OCI-LY3 (cell line): ENCODE results near the gene ZNF358.

ENCODE experiments used
- H2AFZ ChIP-seq: fragments of 200-600, 300-600 bp; shearing (Covaris generic); 2 replicates; pipeline ENCODE4 v1.6.0; 2014; ENCODE audit warnings: antibody characterized with exemption, low read depth, low read length
- H3K27ac ChIP-seq: fragments of 200-600, 300-600 bp; sonication (generic); 2 replicates; pipeline ENCODE4 v1.5.1; 2014; ENCODE audit warnings: mild to moderate bottlenecking, low read length, moderate library complexity, mixed read lengths
- H3K27me3 ChIP-seq: fragments of 200-600, 300-600 bp; sonication (generic); 2 replicates; pipeline ENCODE4 v1.6.1; 2014; ENCODE audit warnings: low read depth, low read length, mixed read lengths
- H3K36me3 ChIP-seq: fragments of 200-600, 300-600 bp; sonication (generic); replicated peaks from 2 replicates; pipeline ENCODE3; 2014; ENCODE audit warnings: low read depth, low read length, mixed read lengths
- H3K4me1 ChIP-seq: fragments of 300-600, 200-600 bp; sonication (generic); 2 replicates; pipeline ENCODE4 v1.6.1; 2014; ENCODE audit warnings: low read length, mixed read lengths
- H3K4me2 ChIP-seq: fragments of 200-600, 300-600 bp; sonication (generic); 2 replicates; pipeline ENCODE4 v1.6.1; 2014; ENCODE audit warnings: low read length, mixed read lengths
- H3K4me3 ChIP-seq: fragments of 300-600, 200-600 bp; sonication (generic); 2 replicates; pipeline ENCODE4 v1.5.1; 2014; ENCODE audit warnings: antibody characterized with exemption, mild to moderate bottlenecking, low read length, moderate library complexity
- H3K79me2 ChIP-seq: fragments of 300-600, 200-600 bp; shearing (Covaris generic); 2 replicates; pipeline ENCODE4 v1.6.1; 2014; ENCODE audit warnings: mild to moderate bottlenecking, low read length, mixed read lengths
- H3K9ac ChIP-seq: fragments of 300-600, 200-600 bp; shearing (Covaris generic); 2 replicates; pipeline ENCODE4 v1.6.0; 2014; ENCODE audit warnings: mild to moderate bottlenecking, low read length, moderate library complexity
- H3K9me3 ChIP-seq: fragments of 200-600, 300-600 bp; shearing (Covaris generic); 2 replicates; pipeline ENCODE4 v1.6.1; 2014; ENCODE audit warnings: low read length, mixed read lengths; ENCODE audit not compliant: insufficient read depth
- H4K20me1 ChIP-seq: fragments of 200-600, 300-600 bp; sonication (generic); 2 replicates; pipeline ENCODE4 v1.6.1; 2016; ENCODE audit warnings: low read length, mixed read lengths; ENCODE audit not compliant: insufficient read depth
- CTCF ChIP-seq: fragments of 200-600, 300-600 bp; sonication (generic); IDR thresholded peaks from 2 replicates; pipeline ENCODE4 v1.5.1; 2014; ENCODE audit warnings: antibody characterized with exemption, low read length, low read depth
- EZH2phosphoT487 ChIP-seq: fragments of 200-600 bp; shearing (Covaris generic); IDR thresholded peaks from 2 replicates; pipeline ENCODE4 v1.6.1; 2018; ENCODE audit warnings: antibody characterized with exemption, mixed run types, low read depth

ZNF358 gene

GRCh38 chr19:7565332-7565731 lies 49.4 kb downstream of the ZNF358 start:
- Histone ChIP-seq H3K4me2 (no peak overlapping the region), H3K9me3 (no peaks in the 10 kb centered on the region), H3K27me3 (no peaks in the 10 kb centered on the region), H3K9ac (no peak overlapping the region), H2AFZ (no peak overlapping the region), H3K27ac (no peak overlapping the region), H4K20me1 (no peaks in the 10 kb centered on the region), H3K79me2 (no peaks in the 10 kb centered on the region), H3K4me1 (no peaks in the 10 kb centered on the region), H3K36me3 (peaks cover 6% of the 10 kb centered on the region), H3K4me3 (no peak overlapping the region)
- TF ChIP-seq CTCF (no peak), EZH2phosphoT487 (no peak)
